Measurements from ENCODE around the gene UNK. TPM values are rescaled to one million over a fixed set of nuclear protein-coding genes. Genes with fewer than 3 reads are reported as not detected.

UNK gene, protein sequence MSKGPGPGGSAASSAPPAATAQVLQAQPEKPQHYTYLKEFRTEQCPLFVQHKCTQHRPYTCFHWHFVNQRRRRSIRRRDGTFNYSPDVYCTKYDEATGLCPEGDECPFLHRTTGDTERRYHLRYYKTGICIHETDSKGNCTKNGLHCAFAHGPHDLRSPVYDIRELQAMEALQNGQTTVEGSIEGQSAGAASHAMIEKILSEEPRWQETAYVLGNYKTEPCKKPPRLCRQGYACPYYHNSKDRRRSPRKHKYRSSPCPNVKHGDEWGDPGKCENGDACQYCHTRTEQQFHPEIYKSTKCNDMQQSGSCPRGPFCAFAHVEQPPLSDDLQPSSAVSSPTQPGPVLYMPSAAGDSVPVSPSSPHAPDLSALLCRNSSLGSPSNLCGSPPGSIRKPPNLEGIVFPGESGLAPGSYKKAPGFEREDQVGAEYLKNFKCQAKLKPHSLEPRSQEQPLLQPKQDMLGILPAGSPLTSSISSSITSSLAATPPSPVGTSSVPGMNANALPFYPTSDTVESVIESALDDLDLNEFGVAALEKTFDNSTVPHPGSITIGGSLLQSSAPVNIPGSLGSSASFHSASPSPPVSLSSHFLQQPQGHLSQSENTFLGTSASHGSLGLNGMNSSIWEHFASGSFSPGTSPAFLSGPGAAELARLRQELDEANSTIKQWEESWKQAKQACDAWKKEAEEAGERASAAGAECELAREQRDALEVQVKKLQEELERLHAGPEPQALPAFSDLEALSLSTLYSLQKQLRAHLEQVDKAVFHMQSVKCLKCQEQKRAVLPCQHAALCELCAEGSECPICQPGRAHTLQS
- total RNA-seq (2014; rRNA removed; shearing (Covaris generic)), result 26.3 and 26.8 TPM in 2 replicates
- 27.9 and 34.9 TPM in 2 replicates for polyA plus RNA-seq (2015; cell fraction: cytosol; rRNA removed)
- 25.1 and 29.0 TPM in 2 replicates for polyA plus RNA-seq (2015; cell fraction: nucleus; rRNA removed)

GRCh38 chr17:75784473-75785015 lies at the start of gene UNK:
TSS of gene UNK (plus strand) at chr17:75784806. CDS start at chr17:75784881, 75 bp downstream.
- DNase-seq (ENCODE audit: low read depth), result peak; percentile 98

- DNase-seq (ENCODE audit: low read depth), result no peak
Measured at GRCh38 chr17:75736173-75736835, 48.3 kb upstream of the UNK start.

- DNase-seq (ENCODE audit: low read depth), result no peak
Measured at GRCh38 chr17:75737133-75737962, 47.3 kb upstream of the UNK start.

DNA sequence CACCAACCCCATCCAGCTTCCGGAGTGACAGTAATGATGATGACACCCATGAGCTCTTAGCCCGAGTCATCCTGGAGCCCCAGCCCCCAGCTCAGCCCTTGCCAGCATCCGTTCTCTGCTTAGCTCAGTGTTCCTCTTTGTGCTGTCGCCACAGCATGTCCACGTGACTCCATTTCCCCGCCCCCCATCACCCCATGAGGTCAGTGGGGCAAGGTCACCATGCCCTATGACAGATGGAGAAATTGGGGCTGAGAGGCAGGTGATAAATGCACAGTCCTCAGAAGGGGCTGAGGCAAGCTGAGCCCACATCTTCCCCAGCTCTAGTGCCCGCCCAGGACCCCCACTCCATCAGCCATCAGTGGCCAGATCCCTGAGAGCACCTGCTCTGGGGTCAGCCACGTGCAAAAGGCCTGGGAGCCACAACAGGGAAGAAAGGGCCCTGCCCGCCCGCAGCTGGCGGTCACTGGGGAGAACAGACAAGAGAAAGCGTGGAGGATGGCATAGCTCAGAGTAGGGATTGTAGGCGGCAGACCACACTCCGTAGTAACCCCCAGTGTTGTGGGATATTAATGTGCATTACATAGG lies 46.3 kb upstream of the UNK start:
- peak; percentile 44 for DNase-seq (ENCODE audit: low read depth)

DNA sequence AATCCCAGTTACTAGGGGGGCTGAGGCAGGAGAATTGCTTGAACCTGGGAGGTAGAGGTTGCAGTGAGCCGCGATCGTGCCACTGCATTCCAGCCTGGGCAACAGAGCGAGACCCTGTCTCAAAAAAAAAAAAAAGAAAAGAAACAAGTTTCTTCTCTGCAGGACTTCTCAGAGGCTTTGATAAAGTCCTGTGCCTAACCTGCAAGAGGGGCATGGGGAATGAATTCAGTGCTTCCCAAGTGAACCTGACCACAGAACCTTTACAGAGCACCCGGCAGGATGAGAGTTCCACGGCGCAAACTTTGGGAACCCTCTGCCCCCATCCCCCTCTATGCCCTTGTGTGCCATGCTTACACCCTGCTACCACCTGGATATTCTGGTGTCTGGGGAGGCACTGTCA lies 45.4 kb upstream of the UNK start:
- no peak for DNase-seq (ENCODE audit: low read depth)

GRCh38 chr17:75739801-75740200 lies 44.8 kb upstream of the UNK start:
- no peak for DNase-seq (ENCODE audit: low read depth)

DNA sequence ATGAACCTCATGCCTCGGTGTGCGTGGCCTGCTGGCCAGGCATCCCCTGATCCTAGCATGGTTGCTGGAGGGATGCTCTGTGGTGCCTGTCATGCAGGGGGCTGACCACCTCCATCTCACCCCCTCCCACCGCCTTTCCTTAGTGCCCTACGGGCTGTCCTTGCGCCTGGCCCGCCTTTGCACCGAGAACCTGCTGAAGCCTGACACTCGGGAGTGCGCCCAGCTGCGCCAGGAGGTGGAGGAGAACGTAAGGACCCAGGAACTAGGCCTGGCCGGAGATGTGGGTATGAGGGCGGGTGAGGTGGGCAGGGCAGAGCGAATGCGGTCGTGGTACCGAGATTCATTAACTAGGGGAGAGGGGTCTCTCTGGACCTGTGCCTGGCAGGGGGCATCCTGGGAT lies 44.4 kb upstream of the UNK start:
- no peak for DNase-seq (ENCODE audit: low read depth)

DNA sequence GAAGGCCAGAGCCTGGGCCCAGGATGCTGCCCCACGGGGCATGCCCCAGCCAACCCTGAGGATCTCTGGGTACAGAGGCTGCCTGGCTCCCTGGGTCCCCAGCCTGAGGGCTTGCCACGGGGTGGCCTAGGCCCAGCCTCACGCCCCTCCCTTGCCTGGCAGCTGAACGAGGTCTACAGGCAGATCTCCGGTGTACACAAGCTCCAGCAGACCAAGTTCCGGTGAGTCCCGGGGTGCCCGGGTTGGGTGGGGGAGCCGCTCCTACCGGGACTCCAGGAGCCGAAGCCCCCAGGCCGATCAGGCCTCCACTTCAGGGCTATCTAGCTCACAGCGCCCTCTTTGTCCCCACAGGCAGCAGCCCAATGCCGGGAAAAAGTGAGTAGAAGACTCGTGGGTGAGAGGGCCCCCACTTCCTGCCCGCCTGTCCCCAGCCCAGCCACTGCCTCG lies 44.0 kb upstream of the UNK start:
- DNase-seq (ENCODE audit: low read depth), result no peak

DNA sequence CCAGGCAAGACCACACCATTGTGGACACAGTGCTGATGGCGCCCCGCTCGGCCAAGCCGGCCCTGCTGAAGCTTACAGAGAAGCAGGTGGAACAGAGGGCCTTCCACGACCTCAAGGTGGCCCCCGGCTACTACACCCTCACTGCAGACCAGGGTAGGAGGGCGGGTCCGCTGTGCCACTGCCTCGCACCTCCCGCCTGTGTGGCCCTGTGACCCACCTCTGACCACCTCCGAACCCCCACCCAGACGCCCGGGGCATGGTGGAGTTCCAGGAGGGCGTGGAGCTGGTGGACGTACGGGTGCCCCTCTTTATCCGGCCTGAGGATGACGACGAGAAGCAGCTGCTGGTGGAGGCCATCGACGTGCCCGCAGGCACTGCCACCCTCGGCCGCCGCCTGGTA lies 42.3 kb upstream of the UNK start:
- no peak for DNase-seq (ENCODE audit: low read depth)

DNA sequence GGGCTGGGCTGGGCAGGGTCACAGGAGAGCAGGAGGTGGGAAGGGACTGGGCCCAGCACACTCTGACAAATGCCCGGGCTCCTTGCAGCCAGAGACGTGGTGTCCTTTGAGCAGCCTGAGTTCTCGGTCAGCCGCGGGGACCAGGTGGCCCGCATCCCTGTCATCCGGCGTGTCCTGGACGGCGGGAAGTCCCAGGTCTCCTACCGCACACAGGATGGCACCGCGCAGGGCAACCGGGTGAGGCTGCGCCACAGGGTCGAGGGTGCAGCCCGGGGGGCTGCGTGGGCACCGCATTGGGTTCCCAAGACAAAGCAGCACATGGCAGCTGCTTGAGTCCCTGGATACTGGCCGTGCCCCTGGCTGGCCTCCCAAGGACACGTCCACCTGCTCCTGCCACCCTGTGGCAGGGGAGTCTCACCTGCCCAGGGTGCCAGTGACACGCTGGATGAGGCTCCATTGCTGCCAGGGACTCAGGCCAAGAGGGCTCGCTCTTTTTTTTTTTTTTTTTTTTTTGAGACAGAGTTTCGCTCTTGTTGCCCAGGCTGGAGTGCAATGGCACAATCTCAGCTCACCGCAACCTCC lies 40.9 kb upstream of the UNK start:
- DNase-seq (ENCODE audit: low read depth), result no peak

DNA sequence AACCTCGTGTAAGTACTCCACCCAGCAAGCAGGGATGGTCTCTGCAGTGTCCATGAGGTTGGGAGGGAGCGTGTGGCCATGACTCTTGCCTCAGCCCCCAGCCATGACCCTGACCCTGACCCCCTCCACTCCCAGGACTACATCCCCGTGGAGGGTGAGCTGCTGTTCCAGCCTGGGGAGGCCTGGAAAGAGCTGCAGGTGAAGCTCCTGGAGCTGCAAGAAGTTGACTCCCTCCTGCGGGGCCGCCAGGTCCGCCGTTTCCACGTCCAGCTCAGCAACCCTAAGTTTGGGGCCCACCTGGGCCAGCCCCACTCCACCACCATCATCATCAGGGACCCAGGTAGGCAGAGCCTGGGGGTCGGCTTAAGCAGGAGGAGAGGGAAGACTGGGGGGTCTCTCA lies 35.9 kb upstream of the UNK start:
- no peak for DNase-seq (ENCODE audit: low read depth)

GRCh38 chr17:75749545-75750389 lies 34.8 kb upstream of the UNK start:
- DNase-seq (ENCODE audit: low read depth), result peak; percentile 69

DNA sequence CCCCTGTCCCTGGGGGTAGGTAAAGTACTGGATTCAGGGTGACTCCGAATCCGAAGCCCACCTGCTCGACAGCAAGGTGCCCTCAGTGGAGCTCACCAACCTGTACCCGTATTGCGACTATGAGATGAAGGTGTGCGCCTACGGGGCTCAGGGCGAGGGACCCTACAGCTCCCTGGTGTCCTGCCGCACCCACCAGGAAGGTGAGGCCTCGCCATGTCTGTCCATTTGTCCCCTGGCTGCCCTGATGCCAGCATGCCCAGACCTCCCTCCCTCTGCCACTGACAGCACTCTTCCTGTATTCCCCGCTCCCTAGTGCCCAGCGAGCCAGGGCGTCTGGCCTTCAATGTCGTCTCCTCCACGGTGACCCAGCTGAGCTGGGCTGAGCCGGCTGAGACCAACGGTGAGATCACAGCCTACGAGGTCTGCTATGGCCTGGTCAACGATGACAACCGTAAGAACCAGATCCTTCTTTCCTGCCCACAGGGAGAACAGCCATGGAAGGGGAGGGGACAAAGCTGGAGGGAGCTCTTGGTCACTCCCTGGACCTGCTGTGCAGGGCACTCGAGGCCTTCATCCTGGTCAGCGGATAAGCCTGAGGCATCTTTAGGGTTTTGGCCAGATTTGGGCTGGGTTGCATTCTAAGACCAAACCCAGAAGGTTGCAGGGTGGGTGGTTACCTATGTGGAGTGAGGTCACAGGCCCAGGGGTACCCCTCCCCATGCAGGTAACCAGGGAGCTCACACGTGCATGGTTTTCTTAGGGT lies 33.8 kb upstream of the UNK start:
- no peak for DNase-seq (ENCODE audit: low read depth)

DNA sequence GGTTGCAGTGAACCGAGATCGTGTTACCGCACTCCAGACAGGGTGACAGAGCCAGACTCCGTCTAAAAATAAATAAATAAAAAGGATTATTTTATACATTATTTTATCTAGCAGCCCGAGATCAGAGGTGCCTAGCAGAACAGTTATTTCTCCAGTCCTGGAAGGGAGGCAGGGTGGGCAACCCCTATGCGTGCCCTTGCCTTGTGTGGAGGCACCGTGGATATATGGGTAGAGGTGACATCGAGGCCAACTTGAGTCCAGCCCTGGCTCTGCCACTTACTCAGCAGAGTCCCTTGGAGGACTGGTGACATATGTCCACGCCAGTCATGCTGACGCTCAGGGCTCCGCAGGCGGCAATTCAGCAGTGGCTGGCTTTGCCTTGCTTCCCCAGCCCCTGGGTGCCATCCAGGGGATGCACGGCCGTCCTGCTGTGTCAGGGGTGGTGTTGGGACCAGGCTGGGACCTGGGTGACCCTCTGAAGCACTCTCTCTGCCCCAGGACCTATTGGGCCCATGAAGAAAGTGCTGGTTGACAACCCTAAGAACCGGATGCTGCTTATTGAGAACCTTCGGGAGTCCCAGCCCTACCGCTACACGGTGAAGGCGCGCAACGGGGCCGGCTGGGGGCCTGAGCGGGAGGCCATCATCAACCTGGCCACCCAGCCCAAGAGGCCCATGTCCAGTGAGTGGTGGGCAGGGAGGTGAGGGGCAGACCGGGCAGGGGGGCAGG lies 32.8 kb upstream of the UNK start:
- DNase-seq (ENCODE audit: low read depth), result no peak

- no peak for DNase-seq (ENCODE audit: low read depth)
Measured at GRCh38 chr17:75752405-75752709, 32.2 kb upstream of the UNK start.

DNA sequence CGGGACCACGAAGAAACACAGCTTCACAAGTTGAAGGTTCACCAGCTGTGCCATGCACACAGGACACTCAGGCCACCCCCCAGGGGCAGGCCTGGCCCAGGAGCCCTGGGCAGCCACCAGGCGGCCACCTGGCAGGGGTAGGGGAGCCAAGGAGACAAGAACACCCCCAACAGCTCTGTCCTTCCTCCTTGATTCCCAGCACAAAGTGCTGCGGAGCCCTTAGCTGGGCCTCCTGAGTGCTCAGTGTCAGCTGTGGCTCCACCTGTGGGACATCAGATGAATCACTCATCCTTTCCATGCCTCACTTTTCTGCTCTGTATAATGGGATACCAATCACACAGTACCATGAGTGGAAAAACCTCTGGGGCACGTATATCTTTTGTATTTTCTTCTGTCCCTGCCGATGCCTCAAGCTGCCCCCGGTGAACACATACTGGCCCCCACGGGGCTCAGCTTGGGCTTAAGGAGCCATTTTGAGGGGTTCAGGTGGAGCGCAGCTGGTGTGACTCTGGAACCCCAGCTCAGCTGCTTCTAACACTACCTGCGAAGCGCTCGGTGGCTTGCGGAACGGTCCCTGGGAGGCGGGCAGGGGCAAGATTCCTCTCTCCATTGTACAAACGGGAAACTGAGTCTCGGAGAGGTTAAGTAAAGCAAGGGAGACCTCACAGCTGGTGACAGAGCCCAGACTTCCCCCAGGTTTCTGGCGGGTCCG lies 31.6 kb upstream of the UNK start:
- no peak for DNase-seq (ENCODE audit: low read depth)
